ENCODE data around the gene RNF125.

The RNF125 gene

DNA sequence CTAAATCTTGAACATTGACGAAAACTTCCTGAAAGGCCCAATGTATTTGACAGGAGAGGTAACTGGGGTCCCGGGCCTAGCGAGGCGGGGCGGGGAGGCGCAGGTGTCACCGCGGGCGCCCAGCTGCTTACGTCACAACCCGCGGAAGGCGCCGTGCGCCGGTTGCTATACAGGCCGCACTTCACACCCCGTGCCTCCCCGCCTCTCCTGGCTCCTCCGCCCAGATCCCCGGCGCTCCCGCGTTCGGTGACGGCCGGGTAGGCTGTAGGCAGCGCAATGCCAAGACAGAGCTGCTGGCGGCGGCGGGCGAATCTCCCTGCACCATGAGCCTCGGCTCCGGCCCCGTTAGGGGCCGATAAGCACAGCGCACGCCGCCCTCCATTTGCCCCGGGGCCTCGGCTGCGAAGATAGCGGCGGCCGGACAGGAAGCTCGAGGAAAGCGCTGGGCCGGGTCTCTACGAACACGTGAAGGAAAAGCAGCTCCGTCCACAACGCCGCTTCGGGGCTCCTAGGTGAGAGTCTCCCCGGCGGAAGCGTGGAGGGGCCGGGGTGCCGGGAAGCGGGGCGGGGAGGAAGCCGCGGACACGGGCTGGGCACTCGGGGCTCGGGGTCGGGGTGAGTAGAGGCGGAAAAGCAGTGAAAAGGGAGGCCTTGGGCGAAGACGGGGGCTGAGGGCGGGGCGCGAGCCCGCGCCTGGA is 73.2 kb downstream of the RNF125 start, which contains the start of gene RNF138:
TSS of gene RNF138 (plus strand) at position 151 of the 698 bp plus-strand sequence. CDS start 903 bp downstream, outside the sequence.
- peak; percentile 98 for DNase-seq

DNA sequence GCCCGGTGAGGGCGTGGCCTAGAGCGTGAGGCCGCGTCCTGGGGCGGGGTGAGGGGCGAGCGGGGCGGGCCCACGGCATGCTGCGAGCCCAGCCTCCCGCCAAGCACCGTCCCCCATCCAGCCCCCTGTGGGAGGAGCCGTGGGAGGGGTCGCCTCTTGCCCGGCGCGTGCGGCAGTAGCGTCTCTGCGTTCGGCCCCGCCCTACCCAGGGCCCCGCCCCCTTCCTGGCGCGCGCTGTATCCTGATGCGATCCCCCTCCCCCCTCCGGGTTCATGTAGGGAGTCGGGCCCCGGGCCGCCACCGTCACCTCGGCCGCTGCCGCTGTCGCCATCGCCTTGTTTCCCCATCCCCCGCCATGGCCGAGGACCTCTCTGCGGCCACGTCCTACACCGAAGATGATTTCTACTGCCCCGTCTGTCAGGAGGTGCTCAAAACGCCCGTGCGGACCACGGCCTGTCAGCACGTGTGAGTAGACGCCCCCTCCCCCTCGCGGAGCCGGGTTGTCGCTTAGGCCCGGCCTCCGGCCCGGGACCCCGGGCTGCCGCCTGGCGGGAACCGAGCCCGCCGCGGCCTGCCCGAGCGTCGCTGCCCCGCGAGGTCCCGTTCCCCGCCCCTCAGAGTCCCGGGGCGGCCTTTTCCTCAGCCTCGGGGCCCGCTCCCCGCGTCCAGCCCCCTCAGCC is 73.9 kb downstream of the RNF125 start:
- DNase-seq: peak; percentile 100

DNA sequence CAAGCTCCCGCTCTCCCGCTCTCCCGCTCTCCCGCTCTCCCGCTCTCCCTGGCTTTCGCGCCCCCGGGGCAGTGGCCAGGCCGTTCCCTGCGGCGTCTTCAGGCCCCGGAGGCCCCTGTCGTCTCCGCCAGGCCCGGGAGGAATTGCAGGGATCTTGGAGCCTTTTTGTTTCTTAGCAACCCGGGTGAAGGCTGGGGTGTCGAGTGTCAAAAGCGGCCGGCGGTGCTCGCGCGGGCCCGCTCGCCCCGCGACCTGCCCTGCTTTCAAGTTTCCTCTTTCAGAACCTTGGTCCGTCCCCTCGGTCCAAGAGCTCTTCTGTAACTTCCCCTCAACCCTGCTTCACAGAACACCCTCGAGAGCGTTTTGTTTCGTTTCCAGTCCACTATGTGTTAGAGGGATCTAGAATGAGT is 74.5 kb downstream of the RNF125 start:
- peak; percentile 89 for DNase-seq

DNA sequence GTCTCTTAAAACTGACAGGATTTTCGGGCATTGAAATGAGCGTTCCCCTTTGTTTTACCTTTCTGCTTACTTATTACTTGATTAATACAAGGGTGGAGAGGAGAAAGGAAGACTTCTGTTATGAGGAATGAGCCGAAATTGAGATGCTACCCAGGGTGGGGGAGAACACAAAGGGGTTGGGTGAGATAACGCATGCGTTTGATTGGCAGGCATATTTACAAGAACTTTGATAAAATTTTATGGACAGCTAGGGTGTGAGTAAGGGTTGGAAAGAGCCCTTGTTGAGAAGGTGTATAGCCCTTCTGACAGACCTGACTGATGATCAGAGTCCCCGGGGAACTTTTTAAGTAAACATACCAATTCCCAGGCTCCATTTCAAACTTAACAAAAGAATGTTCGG is 74.9 kb downstream of the RNF125 start:
- DNase-seq: peak; percentile 79

DNA sequence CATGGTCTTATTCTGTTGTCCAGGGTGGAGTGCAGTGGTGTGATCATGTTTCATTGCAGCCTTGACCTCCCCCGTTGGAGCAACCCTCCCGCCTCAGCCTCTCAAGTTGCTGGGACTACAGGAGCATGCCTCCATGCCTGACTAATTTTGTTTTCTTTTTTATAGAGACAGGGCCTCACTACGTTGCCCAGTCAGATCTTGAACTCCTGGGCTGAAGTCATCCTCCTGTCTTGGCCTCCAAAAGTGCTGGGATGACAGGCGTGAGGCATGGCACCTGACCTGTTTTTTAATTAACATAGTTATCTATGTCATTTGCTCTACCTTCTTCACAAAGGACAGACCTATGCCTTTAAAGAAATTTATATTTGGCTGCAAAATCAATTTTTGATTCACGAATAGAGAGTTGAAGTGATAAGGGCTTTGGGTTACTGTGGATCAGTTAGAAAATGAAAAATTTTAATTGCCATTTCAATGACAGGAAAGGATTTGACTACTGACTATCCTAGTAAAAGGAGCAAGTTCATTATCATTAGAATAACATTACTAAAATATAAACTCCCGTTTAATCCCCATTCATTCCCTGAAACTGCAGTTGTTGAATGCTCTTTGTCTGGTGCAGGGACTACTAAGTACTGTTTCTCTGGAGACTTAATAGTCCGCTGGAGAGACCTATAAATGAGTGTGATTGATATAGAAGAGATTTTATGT is 76.7 kb downstream of the RNF125 start:
- no peak for DNase-seq

DNA sequence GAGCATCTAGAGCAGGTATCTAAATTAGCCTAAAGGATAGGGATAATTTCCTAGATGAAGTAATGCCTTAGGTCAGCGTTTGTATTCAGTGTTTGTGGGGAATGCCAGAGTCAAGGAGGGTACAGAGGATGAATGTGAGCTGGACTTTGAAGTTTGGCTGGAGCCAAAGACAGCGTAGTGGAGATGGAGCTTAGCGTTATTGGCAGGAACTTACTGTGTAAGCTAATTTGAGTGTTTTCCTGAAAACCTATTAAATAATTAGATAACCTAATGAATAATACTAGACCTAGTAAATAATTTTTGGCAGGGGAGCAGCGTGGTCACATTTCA is 77.2 kb downstream of the RNF125 start:
- no peak for DNase-seq

DNA sequence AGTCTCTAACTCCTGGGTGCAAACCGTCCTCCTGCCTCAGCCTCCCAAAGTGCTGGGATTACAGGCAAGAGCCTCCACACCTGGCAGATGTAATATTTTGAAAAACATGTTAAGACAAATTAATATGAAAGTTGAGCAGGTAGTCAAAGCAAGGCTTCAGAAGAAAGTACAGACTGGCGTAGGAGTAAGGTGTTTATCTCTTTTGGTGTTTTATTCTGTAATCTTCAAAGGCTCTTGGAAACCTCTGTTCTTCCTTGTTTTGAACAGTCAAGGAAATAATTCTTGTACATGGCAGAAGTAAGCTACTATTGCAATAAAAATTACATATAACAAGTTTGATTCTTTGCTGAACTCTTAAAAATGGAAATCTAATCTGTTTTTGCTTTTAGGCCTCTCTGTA is 78.3 kb downstream of the RNF125 start:
- DNase-seq: no peak

DNA sequence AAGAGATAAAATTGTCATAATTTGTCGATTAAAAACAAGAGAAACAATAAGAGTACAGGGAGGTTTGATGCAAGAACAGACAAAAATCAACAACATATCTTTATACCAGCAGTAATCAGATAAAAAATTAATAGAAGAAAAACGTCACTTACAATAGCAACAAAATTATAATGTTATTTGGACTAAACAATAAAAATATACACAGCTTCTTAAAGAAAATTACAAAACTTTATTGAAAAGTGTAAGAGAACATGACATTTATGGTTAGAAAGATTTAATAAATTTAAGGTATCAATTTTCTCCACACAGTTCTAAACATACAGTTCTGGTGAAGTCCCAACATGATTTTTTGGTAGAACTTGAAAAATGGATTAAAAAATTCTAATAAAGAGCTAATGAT is 85.9 kb downstream of the RNF125 start:
- no peak for DNase-seq

DNA sequence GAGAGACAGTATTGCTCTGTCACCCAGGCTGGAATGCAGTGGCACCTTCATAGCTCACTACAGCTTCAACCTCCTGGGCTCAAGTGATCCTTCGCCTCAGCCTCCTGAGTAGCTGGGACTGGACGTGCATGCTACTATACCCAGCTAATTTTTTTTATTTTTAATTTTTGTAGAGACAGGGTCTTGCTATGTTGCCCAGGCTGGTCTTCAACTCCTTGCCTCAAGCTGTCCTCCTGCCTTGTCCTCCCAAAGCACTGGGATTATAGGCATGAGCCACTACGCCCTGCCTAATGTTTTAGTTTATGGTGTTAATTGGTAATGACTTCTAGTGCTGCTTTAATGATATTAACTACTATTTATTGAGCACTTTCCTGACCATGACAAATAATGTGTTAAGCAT is 91.4 kb downstream of the RNF125 start:
- DNase-seq: no peak

DNA sequence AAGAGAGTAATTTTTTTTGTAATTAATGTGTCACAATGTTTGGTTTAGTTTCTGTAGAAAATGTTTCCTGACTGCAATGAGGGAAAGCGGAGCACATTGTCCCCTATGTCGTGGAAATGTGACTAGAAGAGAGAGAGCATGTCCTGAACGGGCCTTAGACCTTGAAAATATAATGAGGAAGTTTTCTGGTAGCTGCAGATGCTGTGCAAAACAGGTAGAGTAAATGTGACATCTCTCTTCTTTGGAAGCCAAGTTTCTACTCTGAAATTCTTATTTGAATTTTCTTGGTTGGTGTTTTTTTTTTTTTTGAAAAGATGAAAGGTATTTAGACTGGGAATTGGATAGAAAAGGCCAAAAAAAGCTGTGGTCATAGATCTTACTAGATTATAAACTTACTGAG is 93.1 kb downstream of the RNF125 start:
- no peak for DNase-seq

DNA sequence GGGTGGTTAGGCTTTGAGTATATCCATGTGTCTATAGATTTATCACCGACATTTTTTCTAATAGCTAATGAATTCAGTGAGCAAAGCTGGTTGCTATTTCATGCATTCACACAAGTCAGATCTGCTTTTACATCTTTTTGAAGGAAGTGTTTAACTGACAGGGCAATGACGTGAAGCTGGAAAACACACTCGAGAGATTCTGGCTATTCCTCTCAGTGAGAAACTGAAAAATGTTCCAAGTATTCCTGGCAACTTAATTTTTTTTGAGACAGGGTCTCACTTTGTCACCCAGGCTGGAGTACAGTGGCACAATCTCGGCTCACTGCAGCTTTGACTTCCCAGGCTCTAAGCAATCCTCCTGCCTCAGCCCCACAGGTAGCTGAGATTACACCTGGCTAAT is 94.2 kb downstream of the RNF125 start:
- DNase-seq: no peak

DNA sequence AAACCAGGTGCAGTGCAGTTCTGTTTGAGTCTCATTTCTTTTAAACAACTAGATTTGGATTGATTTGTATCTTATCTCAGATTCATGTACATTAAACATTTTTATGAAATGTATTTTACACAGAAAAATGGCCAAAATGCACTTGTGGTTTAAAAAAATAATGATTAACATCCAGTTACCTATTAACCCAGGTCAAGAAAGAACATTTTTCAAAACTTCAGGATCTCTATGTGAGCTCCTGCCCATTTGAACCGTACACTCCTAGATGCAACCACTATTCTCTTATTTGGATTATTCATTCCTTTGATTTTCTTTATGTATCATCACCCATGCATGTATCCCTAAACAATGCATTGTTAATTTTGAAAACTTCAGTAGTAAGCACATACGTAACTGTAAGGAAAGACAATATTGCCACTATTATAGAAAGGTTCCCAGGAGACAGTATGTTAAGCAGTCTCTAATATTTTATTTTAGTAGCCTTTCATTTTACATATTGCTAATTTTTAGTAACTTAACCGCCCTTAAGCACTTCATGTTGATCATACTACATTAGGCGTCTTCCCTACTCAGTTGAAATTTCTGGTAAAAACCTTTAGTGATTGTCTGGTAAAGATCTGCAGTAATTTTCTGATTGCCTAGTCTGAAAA is 95.8 kb downstream of the RNF125 start:
- no peak for DNase-seq

DNA sequence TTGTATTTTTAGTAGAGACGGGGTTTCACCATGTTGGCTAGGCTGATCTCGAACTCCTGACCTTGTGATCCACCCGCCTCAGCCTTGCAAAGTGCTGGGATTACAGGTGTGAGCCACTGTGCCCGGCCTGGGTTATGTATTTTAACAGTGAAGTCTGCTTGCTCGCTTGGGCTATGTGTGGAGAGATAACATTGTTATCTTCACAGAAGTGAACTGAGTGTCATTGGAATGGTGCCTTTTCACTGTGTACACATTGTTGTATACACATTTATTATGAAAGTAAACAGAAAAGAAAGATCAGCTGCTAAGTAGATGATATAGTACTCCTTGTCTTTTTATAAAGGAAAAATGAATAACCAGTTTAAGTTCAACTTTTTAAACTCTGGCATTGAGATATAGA is 103.4 kb downstream of the RNF125 start:
- no peak for DNase-seq

Data from NCI-H69 (cell line).